GM21528 (cell line): ENCODE measurements around the gene CD99L2.
A peak's percentile ranks its signal among the peaks of the same experiment; 100 is the strongest.

Experiments used
- ATAC-seq: cut with Tn5 transposase; IDR thresholded peaks from one replicate; pipeline ENCODE4 v1.9.1; 2021; ENCODE audit warnings: mild to moderate bottlenecking, moderate library complexity; ENCODE audit not compliant: unreplicated experiment, low FRiP score

The CD99L2 gene

DNA sequence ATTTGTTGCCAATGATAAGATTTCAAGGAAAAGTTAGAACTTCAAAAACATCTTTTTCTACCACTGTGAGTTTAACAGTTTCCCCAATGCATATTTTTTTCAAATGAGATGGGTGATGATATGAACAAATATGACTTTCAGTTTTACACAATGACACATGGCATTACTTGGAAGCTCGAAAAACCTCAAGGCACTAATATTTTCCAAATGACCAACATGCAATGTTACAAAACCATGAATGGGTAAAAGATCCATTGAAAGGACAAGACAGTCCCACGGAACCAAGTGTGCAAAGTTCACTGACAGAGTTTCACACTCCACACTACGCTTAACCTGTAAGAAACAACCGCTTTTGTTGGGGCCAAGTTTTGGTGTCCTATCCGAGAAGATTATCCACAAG, 84.5 kb downstream of the CD99L2 start:
- ATAC-seq = no peak

DNA sequence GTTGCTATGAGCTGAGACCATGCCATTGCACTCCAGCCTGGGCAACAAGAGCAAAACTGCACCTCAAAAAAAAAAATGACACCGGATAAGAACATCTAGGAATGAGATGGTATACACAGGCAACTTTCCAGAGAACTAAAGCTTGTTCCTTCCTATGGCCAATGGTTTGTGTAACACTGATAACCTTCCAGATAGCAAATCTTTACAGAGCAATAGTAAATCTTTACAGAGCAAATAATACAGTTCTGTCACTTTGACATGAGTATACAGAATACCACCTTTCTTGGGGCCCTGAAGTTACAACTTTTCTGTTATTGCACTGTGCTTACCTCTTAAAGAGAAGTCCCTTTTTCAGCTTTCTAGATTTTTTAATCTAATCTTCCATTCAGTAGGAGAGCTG, 91.6 kb downstream of the CD99L2 start:
- ATAC-seq = no peak

DNA sequence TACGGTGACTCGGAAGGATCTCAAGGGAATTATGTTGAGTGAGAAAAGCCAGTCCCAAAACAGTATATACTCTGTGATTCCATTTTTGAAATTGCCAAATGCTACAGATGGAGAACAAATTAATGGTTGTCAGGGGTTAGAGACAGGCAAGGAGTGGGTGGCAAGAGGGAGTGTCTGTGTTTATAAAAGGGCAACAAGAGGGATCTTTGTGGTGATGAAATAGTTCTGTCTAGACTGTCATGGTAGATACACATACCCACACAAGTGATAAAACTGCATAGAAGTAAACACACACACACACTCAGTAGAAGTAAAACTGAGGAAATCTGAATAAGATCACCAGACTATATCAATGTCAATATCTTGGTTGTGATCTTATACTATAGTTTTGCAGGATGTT, 92.7 kb downstream of the CD99L2 start:
- no peak for ATAC-seq

DNA sequence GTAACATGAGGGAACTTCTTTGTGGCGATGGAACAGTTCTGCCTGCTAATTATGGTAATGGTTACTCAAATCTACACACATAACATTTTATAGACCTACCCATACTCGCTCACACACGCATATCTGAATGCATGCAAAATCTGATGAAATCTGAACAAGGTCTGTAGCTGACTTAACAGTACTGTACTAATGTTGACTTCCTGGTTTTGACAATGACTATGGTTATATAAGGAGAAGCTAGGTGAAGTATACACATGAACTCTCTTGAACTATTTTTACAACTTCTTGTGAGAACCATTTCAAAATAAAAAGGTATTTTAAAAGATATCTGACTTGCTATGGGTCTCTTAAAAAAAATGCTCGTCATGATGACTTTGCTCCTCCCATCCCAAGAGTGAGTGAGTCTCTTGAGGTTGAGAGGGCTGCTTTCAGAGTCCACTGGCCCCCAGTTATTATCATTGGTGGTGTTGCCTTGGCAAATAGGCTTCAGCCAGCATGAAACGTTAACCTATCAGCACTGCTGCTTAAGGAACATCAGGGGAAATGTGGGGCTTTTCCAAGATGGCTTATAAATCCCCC, 105.4 kb downstream of the CD99L2 start:
- ATAC-seq = no peak

DNA sequence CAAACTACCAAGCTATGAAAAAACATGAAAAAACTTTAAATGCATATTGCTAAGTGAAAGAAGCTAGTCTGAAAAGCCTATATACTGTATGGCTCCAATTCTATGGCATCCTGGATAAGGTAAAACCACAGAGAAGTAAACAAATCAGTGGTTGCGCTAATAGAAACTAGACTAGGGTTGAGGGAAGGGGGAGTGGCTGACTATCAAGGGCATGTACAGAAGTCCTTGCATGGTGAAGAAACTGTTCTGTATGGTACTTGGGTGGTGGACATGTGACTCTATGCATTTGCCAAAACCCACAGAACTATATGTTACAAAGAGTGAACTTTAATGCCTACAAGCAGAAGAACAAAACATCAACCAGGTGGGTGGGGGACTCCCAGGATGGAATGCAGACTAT, 108.4 kb downstream of the CD99L2 start:
- no peak for ATAC-seq

DNA sequence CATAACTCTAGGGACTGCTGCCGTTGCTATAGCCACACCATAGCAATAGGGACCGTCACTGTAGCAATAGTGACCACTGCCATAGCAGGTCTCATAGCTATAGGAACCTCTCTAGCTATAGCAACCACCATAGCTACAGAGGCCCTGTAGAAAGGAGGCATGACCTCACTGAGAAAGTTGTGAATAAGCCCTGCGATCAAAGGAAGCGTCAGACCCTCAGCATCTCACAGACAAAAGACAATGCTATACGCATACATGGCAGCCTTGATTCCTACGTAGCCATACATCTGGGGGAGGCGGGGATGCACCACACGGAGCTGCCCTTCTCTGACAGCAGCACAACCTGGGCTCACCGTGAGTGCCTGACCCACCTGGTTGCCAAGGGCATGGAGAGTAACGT, 116.8 kb downstream of the CD99L2 start:
- ATAC-seq = no peak

DNA sequence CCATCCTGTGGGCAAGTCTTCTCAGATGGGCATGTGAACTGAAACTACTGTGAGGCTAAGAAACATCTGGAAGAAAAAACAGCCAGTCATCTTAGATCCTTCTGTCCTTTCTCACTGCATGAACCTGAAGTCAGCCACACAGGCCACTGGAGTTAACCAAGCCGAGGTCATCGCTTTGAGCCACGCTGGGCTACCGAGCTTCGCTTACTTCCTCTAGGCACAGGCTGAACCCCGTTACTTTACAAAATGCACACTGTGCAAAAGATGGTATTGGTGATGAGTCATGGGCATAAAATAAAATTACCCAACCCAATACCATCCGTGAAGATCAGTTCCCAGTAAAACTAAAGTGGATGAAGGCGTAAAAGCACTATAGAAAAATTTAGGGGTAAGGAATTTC, 119.1 kb downstream of the CD99L2 start:
- ATAC-seq = no peak

DNA sequence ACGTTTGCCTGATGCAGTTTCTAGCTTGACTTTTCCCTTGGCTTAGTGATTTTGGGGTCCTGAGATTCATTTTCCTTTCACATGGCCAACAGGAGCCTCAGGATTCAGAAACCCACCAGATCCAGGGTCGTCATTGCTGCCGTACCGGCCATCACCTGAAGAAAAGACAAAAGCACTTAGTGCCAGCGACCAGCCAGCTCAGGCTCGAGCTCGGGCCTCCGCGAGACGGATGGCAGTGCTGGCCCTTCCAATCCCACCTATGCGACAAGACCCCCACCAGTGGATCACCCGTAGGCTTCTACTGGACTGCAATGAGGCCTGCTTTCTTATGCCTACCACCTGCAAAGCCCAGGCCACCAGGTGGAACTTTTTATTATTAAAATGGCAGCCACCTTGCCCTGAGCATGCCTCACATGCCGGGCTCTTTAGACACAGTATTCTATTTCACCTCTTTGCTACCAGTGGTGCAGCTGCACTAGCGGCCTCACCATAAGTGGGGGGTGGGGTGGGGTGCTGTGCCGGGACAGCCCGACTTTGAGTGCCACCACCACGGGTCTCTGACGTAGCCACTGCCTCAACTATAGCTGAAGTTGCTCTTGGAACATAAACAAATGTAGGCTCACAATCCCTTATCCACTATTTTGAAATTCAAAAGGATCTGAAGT, 121.0 kb downstream of the CD99L2 start:
- no peak for ATAC-seq

DNA sequence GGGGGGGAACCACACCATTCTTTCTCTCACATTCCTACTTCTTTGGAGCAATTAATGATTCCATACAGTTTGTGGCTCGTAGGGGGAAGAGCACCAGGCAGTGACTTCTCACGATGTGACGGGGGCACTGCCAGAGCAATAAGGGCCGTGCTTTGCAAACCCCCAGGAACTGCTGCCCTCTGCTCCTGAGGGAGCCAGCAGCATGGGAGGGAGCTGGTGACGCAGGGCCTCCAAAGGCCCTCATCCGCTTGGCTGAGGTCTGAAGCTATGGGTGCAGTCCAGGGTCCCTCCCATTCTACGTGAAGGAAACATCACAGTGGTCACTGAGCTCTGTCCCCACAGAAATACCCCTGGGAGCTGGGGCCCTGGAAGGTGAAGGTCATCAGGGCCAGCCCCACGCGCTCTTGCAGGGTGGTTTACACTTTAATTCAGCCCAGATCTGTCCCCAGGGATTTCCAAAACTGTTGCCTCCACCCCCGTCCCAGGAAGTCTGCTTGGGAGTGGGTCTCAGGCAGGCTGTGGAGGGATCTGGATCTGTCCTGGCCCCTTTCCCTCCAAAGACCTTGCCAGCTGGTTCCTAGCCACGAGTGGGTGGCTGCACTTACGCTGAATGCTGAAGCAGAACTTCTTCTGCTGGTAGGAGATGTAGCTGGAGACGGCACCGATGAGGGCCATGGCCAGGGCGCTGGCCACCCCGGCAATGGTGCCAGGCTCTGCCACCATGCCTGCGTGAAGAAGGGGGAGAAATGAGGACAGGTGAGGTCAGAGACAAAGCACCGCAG, 122.7 kb downstream of the CD99L2 start:
- ATAC-seq = no peak

DNA sequence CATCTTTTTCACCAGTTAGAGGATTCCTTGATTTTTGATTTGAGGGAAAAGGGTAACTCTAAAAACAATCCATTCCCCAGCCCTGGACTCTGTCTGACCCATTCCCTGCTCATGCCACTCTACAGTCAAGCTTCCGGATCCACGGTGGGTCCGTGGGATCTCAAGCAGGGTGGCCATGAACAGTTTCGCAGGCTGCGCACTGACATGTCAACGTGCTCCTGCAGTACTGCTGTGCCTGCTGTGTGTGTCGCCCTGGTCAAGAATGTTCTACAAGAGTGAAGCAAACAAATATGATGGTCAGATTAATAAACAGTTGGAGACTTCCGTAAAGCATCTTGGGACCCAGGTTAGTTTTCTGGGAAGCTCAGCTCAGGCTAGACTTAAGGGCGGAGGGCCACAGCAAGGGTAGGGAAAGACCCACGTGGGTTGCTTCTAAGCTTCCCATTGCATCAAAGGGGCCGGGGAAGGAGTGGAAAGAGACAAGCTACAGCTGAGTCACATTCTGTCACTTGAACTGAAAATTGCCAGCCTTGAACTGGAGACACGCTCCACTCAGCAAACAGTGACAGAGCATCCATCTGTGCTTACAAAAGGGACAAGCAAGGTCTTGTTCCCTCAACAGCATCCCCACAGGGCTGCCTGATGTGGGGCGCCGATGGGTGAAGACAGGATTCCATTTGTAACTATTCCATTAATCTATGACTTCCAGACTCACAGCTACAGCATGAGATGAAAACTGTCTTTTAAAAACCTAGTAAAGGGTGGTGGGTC, 123.5 kb downstream of the CD99L2 start:
- ATAC-seq = no peak

DNA sequence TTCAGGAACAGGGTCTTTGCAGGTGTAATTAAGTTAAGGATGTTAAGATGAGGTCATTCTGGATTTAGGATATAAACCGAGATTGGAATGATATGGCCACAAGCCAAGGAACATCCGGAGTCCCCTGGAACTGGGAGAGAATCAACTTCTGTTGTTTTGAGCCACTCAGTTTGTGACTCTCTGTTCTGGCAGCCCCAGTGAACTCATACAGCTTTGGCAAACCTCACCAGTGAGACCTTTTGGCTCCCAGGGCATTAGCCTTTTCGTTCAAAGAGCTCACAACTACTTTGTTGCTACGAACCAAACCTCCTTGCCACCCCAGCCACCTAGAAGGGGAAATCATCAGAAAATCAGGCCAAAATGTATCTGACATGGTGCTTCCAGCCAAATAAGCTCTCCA, 124.8 kb downstream of the CD99L2 start:
- ATAC-seq = no peak

DNA sequence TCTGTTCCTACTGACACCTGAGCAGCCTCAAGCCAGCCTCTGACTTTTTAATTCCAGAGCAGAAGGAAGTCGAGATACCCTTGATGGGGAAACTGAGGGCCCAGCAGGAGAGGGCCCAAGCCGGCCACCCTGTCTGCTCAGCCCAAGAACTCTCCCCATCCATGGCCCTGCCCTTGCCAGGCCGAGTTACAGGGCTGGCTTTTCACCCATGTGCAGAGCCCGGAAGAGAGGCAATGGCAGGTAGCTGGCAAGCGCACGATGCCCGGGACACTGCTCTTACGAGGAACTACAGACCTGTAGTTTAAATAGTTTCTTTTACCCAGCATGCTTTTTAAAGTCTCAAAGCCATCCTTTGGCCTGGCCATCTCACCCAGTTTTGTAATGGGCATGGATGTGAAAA, 125.4 kb downstream of the CD99L2 start:
- no peak for ATAC-seq

DNA sequence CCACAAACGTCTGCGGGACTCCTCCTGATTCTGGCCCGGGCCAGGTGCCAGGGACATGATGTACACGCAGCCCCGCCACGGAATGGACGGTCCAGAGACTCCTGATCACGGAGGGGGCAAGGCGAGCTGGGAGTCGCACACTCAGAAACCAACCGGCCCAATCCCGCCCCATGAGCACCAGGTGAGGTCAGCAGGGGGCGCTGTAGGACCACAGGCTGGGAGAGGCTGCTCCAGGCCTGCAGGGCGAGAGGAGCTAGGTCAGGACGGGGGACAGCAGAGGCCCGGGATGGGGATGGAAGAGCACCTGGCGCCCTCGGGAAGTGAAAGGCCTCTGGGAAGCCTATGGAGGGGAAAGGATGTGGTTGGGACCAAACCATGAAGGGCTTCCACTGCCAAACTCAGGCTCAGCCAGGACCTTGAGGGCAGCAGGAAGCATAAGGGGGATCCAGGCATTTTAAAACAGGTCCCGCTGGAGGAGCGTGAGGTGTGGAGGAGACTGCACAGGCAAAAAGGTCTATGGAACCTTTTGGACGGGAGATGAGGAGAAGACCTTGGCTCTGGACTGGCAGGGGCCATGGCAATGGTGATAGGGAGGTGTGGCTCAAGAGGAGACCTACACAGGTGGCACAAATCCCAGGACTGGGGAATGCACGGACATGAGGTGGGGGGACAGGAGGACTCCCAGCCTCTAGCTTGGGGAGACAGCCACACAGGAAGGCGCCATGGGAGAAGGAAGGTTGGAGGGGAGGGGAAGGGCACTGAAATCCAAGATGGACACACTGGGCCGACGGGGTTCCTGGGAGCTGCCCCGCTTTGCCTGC, 126.1 kb downstream of the CD99L2 start:
- peak; percentile 78 for ATAC-seq

DNA sequence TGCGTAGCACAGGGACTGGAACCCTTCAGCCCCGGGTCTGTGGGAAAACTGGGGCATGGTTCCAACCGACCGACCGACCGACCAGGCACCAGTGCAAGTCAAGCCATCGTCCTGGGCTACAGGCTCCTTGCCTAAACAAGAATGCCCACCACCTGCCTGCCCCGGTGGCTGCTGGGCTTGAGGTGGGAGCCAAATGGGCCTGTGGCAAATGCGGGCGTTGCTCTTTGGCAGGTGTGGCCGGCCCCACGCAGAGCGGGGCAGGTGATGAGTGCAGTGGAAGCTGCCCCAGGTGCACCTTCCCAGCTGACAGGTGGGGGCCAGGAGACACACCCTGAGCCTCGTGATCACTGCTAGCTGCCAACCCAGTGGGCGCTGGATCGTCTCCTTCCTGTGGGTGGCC, 127.4 kb downstream of the CD99L2 start:
- ATAC-seq = no peak

DNA sequence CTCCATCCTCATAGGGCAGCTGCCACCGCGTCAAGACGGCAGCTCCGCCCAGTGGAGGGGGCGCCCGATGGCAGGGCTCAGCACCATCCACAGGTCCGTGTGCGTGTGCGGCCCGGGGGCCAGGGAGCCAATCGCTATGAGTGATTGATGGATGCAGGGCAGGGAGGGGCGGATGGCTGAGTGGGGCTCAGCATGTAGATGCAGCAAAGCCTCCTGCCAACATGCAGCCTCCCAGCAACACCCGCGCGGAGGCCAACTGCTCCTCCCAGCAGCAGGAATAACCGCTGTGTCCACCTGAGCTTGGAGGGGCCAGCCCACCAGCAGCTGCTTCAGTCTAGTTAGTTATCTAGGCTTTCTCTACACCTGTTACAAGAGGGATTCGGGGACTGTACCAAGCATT, 127.8 kb downstream of the CD99L2 start:
- ATAC-seq = no peak

DNA sequence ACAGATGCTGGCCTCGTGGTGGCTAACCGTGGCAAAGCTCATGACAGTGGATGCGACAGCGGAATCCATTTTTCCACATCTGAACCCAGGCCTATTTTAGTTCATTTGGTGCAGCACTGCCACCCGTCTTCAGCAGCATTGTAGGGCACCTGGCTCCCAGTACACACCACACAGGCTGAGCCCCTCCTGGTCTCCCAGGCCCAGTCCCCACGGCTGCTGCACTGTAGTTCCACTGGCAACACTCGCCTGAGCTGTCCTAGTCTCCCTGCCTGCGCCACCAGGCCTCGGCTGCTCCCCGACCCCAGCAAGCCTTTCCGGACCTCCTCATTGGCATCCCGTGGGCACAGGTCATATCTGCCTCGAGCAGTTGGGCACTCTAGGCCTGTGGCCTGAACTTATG, 129.1 kb downstream of the CD99L2 start:
- no peak for ATAC-seq

DNA sequence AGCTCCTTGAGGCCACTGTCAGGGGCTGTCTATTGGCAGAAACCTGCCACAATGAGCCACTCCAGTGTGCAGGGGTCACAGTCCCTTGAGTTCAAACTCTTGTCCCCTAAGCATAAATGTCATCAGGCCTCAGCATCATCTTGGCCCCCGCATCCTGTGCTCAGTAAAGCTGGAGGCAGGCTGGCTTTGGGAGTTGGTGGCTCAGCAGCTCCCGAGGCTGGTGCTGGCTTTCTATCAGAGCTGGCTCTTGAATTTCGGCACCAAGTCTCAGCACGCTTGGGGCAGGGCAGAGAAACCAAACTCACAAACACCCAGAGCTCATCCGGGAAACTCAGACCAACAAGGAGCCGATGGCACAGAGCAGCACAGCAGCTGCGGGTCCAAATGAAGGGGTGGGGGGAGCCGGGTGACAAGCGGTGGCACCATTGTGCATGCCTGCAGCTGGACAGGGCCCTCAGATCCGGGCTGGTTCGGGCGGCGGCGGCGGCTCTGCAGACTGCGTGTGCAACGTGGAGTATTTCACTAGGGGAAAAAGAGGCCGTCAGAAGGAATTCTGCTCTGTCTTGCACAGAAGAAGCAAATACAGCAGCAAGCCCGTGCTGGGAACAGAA, 129.8 kb downstream of the CD99L2 start:
- no peak for ATAC-seq

DNA sequence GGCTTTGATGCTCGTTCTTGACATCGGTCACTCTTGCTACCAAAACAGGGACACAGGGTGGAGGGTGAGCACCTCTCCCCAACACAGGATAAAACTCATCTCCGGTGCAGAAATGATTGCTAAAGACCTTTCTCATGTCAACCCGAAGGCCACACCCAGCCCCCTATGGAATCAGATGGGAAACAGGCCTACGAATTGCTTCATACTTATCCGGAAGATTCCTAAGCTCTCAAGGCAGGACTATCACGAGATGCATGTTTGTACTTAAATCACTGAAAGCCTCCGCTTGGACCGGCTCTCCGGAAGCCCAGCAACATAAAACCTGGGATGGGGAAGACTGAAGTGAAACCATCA, 130.4 kb downstream of the CD99L2 start:
- ATAC-seq = no peak

DNA sequence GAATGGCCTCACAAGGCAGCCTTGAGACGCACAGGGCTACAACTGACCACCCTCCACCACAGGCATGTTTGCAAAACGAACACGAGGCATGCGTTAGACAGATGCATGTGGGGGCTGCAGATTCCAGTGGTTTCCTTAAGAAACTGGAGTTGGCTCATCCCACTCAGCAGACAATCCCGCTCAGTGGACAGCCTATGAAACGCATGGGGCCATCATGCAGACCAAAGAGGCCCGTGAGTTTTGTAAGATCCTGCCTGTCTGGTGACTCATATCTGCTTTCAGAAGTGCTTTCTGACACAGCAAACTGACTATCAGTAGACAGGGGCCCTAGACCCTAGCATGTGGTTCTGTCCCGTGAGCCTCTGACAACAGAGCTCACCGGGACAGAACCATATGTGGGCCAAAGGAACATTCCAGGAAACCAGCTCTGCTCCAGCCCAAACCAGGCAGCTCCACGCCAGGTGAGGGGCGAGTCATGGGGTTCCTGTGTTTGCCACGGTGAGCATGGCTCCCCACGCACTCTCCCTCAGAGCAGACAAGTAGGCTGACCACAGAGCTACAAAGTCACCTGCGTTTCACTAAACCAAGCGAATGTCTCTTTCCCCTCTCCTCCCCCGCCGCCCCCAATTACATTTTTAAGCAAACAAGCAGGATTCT, 130.9 kb downstream of the CD99L2 start:
- no peak for ATAC-seq

DNA sequence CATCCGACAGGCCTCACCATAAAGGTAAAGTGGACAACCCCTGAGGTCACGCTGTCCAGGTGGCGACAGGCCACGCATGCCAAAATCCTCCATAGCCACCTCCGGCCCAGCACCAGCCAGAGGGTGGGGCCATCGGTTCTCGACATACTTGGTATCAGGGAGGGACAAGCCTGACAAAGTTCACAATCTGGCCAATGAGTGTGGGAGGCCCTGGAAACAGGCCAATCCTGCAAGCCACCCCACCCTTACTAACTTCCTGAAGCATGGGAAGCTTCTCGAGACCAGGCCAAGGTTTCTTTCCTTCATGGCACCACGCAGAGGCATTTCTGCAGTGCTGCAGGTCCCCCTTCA, 131.4 kb downstream of the CD99L2 start:
- no peak for ATAC-seq
